ENCODE results near the gene PEX5.
A peak's percentile ranks its signal among the peaks of the same experiment; 100 is the strongest.
"Not testable (repeated sequence)": the region's sequence is repeated elsewhere in the genome, so short reads cannot be mapped to it uniquely, and the experiment has no call there.

The PEX5 gene

DNA sequence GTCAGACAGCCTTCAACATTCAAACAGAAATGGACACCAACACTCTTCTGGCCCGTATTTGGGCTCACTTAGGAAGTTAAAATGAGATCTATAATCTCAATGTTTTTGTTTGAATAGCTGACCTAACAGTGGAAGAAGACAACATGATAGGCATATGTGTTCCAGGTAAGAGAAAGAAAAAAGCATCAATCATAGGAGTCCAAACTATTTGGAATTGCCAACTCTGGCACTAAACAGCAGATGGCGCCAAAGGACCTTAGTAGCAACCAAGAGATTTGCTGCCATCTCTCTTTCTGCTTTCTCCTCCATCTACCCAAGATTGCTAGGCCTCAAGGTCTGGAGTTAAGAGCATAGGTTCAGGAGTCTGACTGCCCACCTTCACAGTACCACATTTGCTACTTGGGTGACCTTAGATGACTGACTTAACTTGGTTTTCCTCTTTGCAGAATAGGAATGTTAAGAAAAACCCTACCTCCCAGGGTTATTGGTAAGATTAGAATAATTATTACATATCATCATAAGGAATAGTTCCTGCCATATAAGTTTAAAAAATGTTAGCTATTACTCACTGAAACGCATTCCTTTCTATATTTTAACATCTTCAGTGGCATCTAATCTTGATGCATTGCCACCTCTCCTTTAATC is 30.2 kb downstream of the PEX5 start:
- DNase-seq = peak; percentile 10 to 62

DNA sequence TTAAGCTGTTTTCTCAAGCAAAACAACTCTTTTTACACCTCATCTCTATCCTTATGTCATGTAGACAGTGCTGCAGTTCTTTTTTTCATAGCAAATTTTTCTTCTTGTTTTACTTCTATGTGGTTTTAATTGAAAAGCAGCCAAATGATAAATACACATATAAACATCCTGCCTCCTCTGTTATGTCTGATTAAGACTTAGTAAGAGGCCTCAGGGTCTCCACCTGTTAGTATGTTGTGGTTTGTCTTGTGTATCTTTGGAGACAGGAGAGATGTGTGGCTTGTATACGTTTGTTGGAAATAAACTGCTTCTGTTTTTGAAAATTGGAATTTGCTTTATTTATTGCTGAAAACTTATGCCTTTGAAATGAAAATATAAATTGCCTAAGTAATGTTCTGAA is 32.0 kb downstream of the PEX5 start:
- DNase-seq = no peak

DNA sequence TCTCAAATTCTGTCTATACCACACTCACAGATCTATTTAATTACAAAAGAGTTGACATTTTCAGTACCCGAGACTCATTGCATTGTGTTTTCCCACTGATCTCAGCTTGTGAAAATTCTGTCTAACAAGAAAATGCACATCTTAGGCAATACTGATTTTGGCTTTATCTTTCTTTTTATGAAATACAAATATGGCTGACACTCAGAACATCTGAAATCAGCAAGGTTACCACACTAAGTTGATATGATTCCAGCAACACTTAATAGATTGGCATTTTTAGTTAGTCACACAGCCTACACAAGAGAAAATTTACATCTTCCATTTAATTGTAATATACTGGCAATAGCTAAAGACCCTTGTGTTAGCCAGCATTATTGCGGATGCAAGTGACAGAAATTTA is 40.3 kb downstream of the PEX5 start:
- DNase-seq = no peak

DNA sequence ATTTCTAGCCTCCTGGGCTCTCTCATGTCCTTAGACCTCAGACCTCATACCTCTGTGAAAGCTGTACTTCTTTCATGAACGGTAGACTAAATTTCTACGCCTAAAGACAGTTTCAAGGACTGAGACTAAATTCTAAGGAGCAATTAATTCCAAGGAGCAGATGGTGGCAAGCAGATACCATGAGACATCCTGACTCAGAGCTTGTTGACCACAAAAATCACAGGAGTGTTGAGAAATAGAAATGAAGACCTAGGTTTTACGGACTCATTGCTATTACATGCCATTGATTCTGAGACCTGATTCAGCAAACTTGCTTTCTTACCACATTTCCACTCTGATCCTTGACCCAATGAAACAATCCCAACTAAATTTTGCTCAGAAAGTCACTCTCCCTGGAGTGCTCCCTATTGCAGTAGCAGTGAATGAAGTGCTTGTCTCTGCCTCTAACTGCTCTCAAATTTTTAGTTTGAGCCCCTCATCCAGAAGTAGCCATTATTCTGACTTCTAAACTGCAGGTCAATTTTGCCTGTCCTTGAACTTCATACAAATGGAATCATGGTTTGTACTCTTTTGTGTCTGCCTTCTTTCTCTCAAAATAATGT is 52.0 kb downstream of the PEX5 start:
- no peak for DNase-seq

- no peak for DNase-seq
Observed at GRCh38 chr12:7242176-7243101, 53.0 kb downstream of the PEX5 start.

GRCh38 chr12:7251328-7251996 is 62.0 kb downstream of the PEX5 start:
- not testable (repeated sequence) for DNase-seq

DNA sequence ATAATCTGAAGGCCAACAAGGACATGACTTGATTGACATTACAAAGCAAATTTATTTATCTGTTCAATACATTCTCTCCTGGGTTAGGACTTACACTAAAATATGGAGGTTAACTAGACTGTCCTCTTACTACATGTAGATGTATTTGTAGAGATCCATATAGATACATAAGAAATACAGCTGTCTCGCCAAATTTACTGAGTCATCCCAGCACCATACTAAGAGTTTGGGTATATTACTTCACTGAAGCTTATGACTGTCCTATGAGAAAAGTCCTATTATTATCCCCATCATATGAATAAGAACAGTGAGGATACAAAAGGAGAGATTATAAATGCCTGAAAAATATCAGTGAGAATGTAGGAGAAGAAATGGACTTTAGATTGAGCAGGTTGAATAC is 69.6 kb downstream of the PEX5 start:
- DNase-seq = no peak

Measured in bone marrow (tissue), 2 donors.